Activated CD4-positive, alpha-beta T cell treated with anti-CD3 and anti-CD28 coated beads, Interleukin-2, amount 50 U/mL, for 48 hours (primary cell): Measurements from ENCODE around the gene LPP.
"Not testable (repeated sequence)": the region's sequence is repeated elsewhere in the genome, so short reads cannot be mapped to it uniquely, and the experiment has no call there.

Source experiments
- DNase-seq, 2 experiments: peaks; one replicate each; pipeline ENCODE4 v3.0.0-alpha.2; 2020

The LPP gene

DNA sequence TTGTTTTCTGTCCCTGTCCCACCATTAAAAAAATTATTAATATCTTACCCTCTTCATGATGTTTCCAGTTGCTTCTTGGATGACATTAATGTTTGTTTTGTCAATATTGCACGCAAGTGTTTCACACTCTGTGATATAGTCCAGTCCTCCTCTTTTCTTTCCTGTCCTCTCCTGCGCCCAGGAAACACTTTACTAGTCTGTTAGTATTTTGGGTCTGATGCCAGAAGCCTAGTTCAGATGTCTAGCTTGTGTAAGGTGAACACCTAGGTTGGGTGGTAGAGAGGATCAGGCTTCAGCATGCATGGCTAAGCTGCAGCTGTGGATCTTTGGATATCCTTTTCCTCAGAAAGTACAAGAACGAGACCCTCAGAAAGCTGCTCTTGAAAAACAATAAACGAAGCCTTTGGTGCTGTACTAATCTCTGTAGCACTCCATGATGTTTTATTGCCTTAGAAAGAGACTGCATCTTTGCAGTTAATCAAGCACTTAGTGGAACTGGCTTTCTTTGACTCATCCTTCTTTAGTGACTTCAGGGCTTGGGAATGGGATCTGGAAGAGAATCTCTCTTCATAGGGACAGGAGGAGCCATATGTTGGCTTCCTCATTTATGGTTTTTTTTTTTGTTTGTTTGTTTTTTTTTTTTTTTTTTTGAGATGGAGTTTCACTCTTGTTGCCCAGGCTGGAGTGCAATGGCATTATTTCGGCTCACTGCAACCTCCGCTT is 253.4 kb downstream of the LPP start:
- DNase-seq: no peak

DNA sequence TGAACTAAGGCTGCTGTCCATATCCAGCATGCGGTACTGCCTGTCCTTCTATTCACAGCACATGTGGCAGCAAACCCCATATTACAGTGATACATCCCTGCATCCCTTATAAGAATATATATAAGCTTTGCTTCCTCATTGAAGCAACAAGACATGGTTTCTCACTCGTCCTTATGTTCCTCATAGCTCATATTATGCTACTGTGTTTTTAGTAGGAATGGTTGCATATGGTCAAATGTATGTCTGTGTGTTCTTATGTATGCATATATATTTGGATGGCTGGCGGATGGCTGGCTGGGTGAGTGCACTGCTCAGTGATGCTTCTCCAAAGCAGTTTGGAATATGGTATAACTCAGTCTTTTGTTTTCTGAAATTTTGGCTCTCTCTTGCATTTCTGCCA is 254.9 kb downstream of the LPP start:
- DNase-seq: no peak

GRCh38 chr3:188411750-188412149 is 257.8 kb downstream of the LPP start:
- no peak for DNase-seq

GRCh38 chr3:188415196-188415595 is 261.2 kb downstream of the LPP start:
- no peak for DNase-seq

GRCh38 chr3:188416041-188416440 is 262.1 kb downstream of the LPP start:
- no peak for DNase-seq

- DNase-seq: no peak
These were observed 263.3 kb downstream of the LPP start for GRCh38 chr3:188417271-188417696.

- DNase-seq: no peak
These were observed 263.8 kb downstream of the LPP start for GRCh38 chr3:188417766-188418165.

DNA sequence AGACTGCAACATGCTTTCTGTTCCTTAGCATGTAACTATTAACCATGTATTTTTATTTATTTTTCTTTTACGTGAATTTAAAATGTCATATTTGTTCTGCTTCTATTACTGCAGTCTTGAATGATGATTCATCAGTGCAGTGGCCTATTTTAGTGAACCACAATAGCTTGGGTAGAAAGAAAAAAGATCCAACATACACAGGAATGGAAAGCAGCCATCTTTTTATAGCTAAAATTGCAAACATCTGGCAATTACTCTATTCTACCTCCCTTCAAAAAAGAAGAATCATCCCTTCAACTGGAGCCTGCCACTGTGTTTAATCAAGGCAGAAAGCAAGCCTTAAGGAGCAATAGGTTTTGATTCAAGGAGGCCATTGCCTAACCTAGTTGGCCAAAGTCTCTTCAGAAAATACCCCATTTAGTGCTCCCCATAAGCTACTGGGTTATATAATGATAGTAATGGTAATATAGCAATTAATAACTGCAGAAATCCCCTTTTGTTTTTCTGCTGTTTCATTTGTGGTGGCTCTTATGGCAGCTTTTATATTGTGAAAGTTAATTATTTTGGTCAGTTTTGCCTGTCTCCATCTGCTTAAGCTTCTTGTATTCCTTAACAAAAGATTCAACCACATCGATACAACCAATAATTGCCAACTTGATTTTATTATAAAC is 267.3 kb downstream of the LPP start:
- DNase-seq: no peak

GRCh38 chr3:188421836-188422540 is 268.0 kb downstream of the LPP start:
- no peak for DNase-seq

DNA sequence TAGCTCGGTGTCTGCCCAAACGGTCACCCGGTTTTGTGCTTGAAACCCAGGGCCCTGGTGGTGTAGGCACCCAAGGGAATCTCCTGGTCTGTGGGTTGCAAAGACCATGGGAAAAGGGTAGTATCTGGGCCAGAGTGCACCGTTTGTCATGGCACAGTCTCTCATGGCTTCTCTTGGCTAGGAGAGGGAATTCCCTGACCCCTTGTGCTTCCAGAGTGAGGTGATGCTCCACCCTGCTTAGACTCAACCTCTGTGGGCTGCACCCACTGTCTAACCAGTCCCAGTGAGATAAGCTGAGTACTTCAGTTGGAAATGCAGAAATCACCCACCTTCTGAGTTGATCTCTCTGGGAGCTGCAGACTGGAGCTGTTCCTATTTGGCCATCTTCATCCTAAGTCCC is 274.0 kb downstream of the LPP start:
- DNase-seq: not testable (repeated sequence)

GRCh38 chr3:188431040-188431439 is 277.1 kb downstream of the LPP start:
- no peak for DNase-seq

DNA sequence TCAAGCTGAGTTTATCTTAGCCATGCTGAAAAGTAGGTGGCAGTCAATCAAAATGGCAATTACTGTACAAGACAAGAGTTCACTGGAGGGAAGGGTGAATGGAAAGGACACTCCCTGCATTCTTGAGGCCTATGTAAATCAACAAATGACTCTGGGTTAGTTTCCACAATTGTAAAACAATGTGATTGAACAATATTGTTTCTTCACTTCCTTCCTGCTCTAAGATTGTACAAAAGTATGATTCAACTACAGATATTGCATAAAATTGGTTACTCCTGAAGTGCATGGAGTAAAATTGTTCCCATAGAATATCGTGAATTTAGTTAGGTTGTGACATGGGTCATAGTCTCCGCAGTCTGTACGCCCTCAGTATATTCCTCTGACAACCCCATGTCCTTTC is 277.6 kb downstream of the LPP start:
- DNase-seq: no peak

DNA sequence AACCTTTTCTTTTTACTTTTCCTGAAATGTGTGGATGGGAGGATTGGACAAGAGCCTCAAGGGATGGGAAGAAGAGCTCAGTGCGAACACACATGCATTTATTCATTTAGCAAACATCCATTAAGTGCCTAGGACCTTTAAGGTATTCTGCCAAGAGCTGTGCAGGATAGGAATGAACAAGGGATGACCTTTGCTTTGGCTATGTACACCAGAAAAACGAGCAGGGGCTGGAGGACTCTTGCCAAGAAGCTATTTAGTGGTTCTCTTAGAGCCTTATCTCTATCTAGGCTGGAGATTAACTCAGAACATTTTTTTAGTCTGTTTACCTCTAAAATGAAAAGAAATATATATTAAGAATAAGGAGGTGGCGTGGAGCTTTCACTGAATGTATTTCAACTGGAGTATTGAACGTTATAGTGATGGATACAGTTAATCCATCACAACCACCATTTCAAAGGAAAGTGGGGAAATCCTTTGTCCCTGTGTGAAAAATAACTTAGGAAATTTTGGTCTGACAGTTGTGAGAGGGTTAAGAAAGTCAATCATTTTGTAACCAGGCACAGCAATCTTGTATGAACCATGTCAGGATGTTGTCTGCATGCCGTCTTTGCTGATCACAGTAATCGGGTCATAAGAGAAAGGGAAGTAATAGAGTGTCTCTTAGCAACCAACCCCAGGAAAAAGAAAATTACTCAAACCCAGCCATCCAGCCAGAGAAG is 279.0 kb downstream of the LPP start:
- no peak for DNase-seq

DNA sequence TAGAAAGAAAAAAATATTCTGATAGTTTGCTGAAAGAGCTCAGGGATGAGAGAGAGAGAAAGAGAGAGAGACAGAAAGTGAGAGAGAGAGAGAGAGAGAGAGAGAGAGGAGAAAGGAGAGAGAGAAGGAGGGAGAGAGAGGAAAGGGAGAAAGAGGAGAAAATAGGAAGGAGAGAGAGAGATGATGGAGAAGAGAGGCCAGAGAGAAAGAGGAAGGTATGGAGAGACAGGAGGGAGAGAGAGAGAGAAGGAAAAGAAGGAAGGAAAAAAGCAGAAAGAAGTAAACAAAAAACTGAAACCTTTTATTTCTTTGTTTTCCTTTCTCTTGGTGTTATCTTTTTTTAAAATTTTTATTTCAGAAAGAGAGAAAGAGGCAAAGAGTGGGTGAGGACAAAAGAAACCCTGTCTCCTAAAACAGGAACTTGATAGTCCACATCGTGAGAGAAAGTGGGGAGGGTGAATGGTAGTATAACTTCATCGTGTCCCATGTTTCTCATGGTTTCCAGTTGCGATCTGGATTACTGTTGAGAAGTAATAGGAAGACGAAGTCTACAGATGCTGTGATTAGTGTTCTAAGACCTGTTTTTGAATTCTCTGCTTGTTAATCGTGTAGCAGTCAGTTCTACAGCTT is 279.7 kb downstream of the LPP start:
- no peak for DNase-seq

DNA sequence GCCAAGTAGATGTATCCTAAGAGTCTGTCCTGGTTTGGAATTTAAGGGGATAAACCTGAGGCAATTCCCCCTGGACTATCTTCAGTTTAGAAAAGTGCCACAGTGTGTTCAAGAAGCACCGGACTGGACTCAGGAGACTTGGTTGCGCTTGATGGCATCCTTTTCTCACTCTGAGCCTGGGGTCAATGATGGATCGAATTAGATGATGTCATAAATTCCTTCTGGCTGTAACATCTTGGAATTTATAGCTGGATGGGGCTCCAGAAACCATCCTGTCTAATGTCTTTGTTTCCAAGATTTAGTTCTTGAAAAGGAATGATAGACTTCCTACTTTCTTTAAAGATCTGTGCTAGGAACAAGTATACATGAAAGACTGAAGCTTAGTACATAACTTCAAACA is 280.6 kb downstream of the LPP start:
- DNase-seq: no peak

GRCh38 chr3:188435266-188435665 is 281.3 kb downstream of the LPP start:
- no peak for DNase-seq

DNA sequence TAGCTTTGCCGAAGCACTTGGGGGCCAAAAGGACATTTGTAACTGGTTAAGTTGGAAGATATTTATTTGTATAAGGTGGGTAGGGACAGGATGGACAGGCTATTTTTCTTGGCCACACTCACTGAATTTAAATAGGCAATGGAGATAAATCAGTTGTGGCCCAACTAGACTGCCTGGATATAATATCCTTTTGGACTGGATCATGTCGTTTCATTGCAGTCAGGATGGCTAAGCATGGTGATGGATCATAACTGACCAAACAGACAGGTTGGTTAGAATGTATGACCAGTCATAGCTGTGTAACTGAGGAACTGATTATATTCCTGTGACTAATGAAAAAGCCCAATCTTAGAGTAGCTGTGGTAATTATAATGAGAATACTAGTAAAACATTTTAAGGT is 284.0 kb downstream of the LPP start:
- DNase-seq: no peak

DNA sequence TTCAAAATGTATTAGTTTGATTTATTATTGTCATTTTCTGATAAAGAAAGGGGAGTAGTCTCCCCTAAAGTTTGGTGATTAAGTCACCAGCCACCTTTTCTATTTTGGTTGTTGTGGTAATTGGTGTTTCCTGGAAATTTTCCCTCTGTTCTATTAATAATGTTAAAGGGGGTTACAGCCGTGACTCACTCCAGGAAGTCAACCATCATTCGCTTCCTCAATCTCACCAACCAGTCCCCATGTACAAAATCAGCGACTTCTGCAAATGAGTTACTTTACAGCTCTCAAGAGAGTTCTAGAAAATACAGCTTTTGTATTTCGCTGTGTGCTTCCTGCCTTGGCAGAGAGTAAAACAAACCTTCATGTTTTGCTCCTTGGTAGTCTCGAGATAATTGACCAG is 285.1 kb downstream of the LPP start:
- no peak for DNase-seq

GRCh38 chr3:188440340-188440972 is 286.5 kb downstream of the LPP start:
- DNase-seq: no peak

GRCh38 chr3:188442430-188442829 is 288.5 kb downstream of the LPP start:
- DNase-seq: no peak

DNA sequence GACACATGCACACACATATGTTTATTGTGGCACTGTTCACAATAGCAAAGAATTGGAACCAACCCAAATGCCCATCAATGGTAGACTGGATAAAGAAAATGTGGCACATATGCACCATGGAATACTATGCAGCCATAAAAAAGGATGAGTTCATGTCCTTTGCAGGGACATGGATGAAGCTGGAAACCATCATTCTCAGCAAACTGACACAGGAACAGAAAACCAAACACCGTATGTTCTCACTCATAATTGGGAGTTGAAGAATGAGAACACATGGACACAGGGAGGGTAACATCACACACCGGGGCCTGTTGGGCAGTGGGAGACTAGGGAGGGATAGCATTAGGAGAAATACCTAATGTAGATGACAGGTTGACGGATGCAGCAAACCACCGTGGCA is 291.2 kb downstream of the LPP start:
- not testable (repeated sequence) for DNase-seq

GRCh38 chr3:188446014-188446413 is 292.1 kb downstream of the LPP start:
- DNase-seq: no peak
